GM12891 (cell line): ENCODE measurements around the gene SHB.
A peak's percentile ranks its signal among the peaks of the same experiment; 100 is the strongest.

Experiments
- DNase-seq: peaks from one replicate; pipeline ENCODE4 v3.0.0; 2011; ENCODE audit warnings: low spot score; ENCODE audit not compliant: insufficient read length
- FAIRE-seq: peaks from 2 replicates; lab custom pipeline; 2011; peaks lifted over from hg19 to GRCh38; lab: Jason Lieb, UNC
- PAX5 ChIP-seq: IDR thresholded peaks from 2 replicates; pipeline ENCODE4 v1.6.1; 2011; ENCODE audit warnings: low read length, moderate library complexity, mild to moderate bottlenecking; ENCODE audit not compliant: insufficient read depth, severe bottlenecking
- POLR2A ChIP-seq: IDR thresholded peaks from 2 replicates; pipeline ENCODE4 v1.6.1; 2011; ENCODE audit warnings: low read depth, low read length, control low read depth
- POLR2AphosphoS5 ChIP-seq: IDR thresholded peaks from 2 replicates; pipeline ENCODE4 v1.6.1; 2011; ENCODE audit warnings: low read depth, low read length, control low read depth
- POU2F2 ChIP-seq: IDR thresholded peaks from 2 replicates; pipeline ENCODE4 v1.6.1; 2011; ENCODE audit warnings: low read depth, mild to moderate bottlenecking, control low read depth, low read length, moderate library complexity
- SPI1 ChIP-seq: IDR thresholded peaks from 2 replicates; pipeline ENCODE4 v1.6.1; 2011; ENCODE audit warnings: low read depth, low read length, control low read depth
- TAF1 ChIP-seq: IDR thresholded peaks from 2 replicates; pipeline ENCODE4 v1.6.1; 2011; ENCODE audit warnings: low read depth, low read length, control low read depth

Gene SHB

DNA sequence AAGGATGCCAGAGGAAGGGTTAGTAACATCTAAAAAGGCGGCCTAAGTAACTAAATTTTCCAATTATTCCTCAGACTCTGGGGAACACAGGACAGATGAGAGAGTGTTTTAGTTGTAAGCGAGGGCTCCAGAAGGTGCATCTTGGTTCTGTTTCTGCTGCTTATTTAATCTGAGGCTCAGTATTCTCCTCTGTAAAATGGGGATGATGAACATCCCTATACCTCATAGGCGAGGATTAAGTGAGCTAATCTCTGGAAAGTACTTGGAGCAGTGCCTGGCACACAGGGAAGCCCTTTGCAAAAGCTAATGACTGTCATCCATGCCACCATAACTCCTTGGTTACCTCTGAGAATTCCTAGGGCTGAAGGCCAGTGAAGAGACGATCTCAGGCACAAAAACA is 59.0 kb downstream of the SHB start:
- TF ChIP-seq POU2F2 = no peak
- no peak for TF ChIP-seq PAX5
- no peak for TF ChIP-seq TAF1
- TF ChIP-seq SPI1 = no peak
- no peak for TF ChIP-seq POLR2AphosphoS5
- TF ChIP-seq POLR2A = no peak
- DNase-seq (no peak), FAIRE-seq (no peak)

DNA sequence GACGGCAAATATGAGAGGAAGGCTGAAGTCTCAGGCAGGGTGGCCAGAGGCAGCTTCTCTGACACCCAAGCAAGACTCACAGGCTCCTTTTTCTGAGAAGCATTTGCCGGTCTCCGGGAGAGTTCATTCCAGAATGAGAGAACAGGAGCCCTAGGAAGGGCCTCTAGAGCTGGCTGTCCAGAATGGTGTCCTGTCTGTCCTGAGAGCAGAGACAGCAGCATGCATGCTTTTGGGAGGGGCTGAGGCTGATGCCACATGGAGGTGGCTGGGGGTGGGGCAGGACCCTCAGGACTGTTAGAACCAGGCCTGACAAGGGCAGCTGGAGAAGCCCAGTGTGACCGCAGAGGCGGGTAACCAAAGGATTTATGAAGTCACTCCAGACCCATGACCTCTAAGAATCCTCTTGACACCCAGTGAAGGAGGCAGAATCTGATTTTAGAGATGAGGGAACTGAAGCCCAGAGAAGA is 60.0 kb downstream of the SHB start:
- TF ChIP-seq PAX5 = no peak
- TF ChIP-seq POU2F2 = no peak
- TF ChIP-seq POLR2AphosphoS5 = no peak
- no peak for TF ChIP-seq SPI1
- no peak for TF ChIP-seq POLR2A
- TF ChIP-seq TAF1 = no peak
- DNase-seq (no peak), FAIRE-seq (peak; percentile 5)

DNA sequence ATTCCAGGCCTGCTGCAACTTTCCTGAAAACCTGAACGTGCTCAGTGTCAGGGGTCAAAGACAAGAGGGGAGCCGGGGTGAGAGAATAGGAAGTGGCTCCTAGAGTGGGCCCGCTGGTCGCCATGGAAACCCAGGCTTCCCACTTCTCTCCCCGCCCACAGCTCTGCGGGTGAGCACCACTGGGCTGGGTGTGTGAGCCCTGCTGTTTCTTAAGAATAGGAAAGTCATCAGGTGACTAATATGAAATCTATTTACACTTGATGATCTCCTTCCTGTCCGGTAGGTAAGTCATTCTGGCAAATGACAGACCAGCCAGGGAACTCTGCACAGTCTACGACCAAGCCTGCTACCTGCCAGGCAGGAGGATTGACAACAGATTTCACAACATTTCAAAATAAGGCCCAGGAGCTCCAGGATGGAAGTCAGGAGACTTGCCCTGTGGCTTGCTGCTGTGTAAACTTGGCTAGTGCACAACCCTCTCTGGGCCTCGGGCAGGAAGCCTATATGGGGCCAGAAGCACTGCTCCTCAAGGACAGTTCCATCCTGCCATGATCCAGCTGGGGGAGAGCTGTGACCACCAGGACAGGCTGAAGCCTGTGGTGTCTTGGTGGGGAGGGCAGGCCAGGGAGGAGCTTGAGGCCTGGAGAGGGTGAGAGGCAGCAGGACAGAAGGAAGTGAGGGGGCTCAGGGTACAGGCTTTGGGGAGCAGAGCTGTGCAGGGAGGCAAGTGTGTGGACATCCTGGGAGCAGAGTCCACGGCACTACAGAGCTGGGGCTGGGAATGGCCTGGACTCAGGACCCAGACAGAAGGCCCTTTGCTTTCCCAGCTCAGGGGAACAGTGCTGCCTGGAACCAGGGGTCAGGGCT is 60.6 kb downstream of the SHB start:
- DNase-seq (peak; percentile 63), FAIRE-seq (peak; percentile 86)
- TF ChIP-seq POU2F2 (no peak), SPI1 (peak; percentile 83), TAF1 (no peak)

DNA sequence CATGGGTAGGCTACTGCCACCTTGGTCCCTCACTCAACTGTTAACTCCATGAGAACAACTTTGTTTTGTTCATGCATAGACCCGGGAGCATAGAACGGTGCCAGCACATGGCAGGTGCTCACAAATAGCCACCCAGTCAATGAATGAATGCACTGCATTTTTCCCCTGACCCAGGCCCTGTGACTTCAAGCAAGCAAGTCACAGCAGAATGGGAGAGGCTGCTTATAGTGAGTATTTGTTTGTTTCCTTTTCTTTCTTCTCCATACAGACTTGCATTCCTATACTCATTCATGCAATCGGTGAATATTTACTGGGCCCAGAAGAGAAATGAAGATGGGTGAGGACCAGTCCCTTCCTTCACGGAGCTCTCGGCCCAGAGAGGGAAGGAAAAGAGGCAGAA is 62.0 kb downstream of the SHB start:
- DNase-seq (no peak), FAIRE-seq (no peak)
- TF ChIP-seq POLR2A (no peak), TAF1 (no peak), PAX5 (no peak), POLR2AphosphoS5 (no peak), SPI1 (no peak), POU2F2 (no peak)

DNA sequence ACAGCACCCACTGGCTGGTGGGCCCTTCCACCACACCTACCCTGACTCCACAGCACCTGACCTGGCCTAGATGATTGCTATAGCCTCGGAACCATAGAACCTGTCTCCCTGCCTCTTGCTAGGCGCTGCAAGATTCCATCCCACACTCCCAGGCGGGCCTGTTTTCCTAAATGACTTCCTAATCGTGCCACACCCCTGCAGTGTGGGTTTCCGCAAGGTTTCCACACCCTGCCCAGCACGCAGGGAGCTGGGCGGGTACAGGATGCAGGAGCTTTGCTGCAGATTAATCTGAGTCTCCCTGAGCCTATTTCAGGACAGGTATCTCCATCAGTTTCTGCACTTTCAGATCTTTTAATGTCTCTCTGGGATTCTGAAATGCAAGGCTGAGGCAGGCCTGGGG is 62.9 kb downstream of the SHB start:
- no peak for TF ChIP-seq TAF1
- TF ChIP-seq POU2F2 = no peak
- no peak for TF ChIP-seq POLR2A
- no peak for TF ChIP-seq POLR2AphosphoS5
- TF ChIP-seq SPI1 = no peak
- TF ChIP-seq PAX5 = no peak
- DNase-seq (no peak), FAIRE-seq (no peak)

DNA sequence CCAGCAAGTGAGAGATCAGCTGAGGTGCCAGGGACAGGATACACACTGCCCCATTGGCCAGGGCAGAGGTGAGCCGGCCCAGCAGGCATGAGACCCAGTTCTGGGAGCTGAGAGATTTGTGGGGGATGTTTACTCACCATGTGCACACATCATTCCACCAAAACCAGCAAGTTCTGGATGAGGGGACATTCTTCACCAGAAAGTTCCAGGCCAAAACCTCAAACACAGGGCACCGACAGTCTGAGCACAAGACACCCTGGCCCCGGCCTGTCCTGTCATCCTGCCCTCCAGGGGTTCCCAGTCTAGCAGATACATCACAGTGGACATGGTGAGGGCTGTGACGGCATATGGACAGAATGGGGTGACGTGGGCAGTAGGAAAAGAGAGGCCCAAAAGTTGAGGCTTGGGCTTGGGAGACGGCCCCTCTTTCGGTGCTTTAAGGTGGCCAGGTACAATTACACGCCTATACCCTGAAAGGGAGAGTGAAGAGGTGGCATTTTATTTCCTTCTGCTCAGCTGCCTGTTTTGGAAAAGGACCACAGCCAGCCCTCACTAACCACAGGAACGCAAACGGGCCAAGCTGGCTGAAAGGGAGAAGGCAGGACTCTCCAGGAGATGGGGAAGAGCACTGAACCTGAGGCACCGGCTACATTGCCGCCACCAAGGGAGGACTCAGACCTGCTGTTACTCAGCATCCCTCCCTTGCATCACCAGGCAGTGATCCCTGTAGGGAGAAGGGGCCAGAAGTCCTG is 64.0 kb downstream of the SHB start:
- no peak for TF ChIP-seq TAF1
- no peak for TF ChIP-seq POLR2AphosphoS5
- FAIRE-seq (no peak), DNase-seq (no peak)

DNA sequence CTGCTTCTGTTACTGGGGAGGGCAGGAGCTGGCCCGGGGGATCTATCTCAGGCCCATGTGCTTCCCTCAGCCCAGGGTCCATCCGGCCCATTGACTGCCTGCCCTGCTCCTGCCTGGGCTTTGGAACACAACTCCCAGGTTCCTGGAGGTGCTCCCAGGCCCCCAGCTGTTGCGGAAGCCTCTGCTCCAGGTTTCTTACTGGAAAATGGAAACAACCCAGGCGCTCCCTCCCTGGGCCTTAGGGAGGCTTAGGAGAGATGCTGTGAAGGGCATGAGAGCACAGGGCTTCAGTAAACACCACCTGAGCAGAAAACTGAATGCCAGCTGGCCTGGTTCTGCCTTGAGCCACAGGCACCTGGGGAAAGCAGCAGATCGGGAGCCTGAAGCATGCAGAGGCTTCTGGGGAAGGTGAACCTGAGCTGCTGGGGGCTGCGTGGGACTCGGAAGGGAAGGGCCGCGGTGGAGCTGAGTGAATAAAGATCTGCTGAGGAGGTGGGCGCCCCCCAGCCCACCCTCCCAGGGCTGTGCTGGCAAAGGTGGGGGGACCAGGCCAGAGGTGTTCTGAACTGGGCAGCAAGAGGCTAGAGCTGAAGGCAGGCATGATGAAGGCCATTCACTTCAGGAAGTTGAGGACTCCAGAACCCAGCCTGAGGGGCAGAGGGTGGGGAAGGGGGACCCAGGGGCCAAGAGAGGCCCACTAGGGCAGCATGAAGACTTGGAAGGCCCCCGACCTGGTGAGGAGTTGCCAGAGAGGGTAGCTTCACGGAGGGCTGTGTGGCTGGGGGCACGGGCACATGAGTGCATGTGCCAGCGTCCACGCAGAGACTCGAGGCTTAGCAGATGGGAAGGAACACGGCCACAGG is 64.8 kb downstream of the SHB start:
- DNase-seq (no peak), FAIRE-seq (no peak)
- TF ChIP-seq PAX5 = no peak
- no peak for TF ChIP-seq SPI1
- TF ChIP-seq POU2F2 = no peak
- no peak for TF ChIP-seq POLR2A
- TF ChIP-seq POLR2AphosphoS5 = no peak
- TF ChIP-seq TAF1 = no peak

DNA sequence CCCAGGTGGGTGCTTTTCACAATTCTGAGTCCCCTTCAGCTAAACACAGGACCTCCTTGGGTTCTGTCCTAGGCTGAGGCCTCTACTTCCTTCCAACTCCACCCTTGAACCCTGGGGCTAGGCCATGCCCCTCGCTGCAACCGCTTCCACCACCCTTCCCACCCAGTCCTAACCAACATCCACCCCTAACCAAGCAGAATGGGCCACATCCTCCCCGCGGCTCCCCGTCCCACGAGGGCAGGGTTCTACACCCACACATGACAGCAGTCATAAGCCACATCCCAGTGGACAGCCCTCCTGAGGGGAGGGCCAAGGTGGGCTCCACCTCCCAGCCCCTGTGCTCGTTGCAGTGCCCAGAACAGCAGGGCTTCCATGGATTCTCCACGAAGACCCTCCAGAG is 65.8 kb downstream of the SHB start:
- DNase-seq (no peak), FAIRE-seq (no peak)
- no peak for TF ChIP-seq PAX5
- TF ChIP-seq POLR2AphosphoS5 = no peak
- no peak for TF ChIP-seq SPI1
- TF ChIP-seq TAF1 = no peak

DNA sequence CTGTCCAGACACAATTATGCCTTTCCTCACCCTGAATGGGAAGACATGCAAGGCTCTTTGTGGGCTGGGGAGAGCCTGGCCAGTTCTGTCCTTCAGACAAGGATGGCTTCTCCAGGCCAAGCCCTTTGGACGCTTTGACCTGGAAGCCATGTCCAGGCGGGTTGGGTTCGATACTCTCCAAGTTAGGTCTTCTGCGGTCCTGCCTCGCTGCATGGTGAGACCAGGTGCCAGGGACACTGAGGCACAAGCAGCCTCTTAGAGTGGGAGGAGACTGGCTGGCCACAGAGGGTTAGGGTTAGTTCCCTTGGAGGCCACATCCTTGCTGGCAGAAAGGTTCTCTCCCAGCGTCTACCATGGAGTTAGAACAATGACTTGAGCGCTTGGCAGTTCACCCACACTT is 67.6 kb downstream of the SHB start:
- DNase-seq (no peak), FAIRE-seq (peak; percentile 35)
- TF ChIP-seq TAF1 (no peak), POLR2A (no peak), SPI1 (no peak), POU2F2 (no peak), POLR2AphosphoS5 (no peak), PAX5 (no peak)

DNA sequence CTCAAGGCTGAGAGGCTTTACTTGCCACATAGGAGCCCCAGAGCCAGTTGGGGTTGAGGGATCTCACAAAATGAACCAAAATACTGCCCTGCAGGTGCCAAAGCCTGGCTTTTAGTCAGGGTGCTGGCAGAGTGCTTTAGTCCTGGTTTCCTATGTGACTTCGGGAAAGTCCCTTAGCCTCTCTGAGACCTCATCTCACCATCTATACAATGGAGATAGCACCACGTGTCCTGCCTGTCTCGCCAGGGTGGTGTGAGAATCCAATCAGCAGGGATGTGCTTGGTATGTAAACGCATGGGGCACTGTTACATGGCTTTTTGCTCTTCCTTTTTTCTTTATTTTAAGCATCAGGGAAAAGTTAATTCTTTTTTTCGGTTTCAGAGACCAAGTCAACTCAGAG is 68.3 kb downstream of the SHB start:
- TF ChIP-seq POU2F2 = no peak
- TF ChIP-seq SPI1 = no peak
- TF ChIP-seq POLR2A = no peak
- TF ChIP-seq PAX5 = no peak
- no peak for TF ChIP-seq TAF1
- TF ChIP-seq POLR2AphosphoS5 = no peak
- peak; percentile 26 for FAIRE-seq
- DNase-seq = no peak
